HUDEP-2 (cell line): ENCODE data around the gene FBXO8.

ENCODE experiments used
- DNase-seq, 76 experiments: peaks; one replicate each; lab custom pipeline; 2025; ENCODE audit not compliant: unreplicated experiment in 76 of 76; lab: John Stamatoyannopoulos, UW

The FBXO8 gene

GRCh38 chr4:174211622-174212044 lies 71.8 kb downstream of the FBXO8 start:
- DNase-seq = no peak

- no peak for DNase-seq
These were observed 72.4 kb downstream of the FBXO8 start for GRCh38 chr4:174210952-174211490.

GRCh38 chr4:174210354-174210753 lies 73.1 kb downstream of the FBXO8 start:
- DNase-seq = no peak

- no peak for DNase-seq
These were observed 74.1 kb downstream of the FBXO8 start for GRCh38 chr4:174209341-174209740.

- no peak for DNase-seq
These were observed 76.1 kb downstream of the FBXO8 start for GRCh38 chr4:174207367-174207766.

GRCh38 chr4:174204164-174204831 lies 79.2 kb downstream of the FBXO8 start:
- no peak for DNase-seq

GRCh38 chr4:174201871-174202270 lies 81.6 kb downstream of the FBXO8 start:
- no peak for DNase-seq

GRCh38 chr4:174199735-174200134 lies 83.7 kb downstream of the FBXO8 start:
- no peak for DNase-seq

GRCh38 chr4:174198828-174199227 lies 84.6 kb downstream of the FBXO8 start:
- no peak for DNase-seq

GRCh38 chr4:174198396-174198795 lies 85.1 kb downstream of the FBXO8 start:
- DNase-seq = no peak

GRCh38 chr4:174193438-174194374 lies 89.8 kb downstream of the FBXO8 start:
- no peak for DNase-seq

GRCh38 chr4:174192943-174193342 lies 90.5 kb downstream of the FBXO8 start:
- DNase-seq = no peak

- DNase-seq = no peak
These were observed 92.5 kb downstream of the FBXO8 start for GRCh38 chr4:174190832-174191500.

- DNase-seq = no peak
These were observed 94.0 kb downstream of the FBXO8 start for GRCh38 chr4:174189392-174190015.
